NCI-H146 (cell line): ENCODE data around the gene ADAMTS6.
A peak's percentile ranks its signal among the peaks of the same experiment; 100 is the strongest.
"Not testable (repeated sequence)": the region's sequence is repeated elsewhere in the genome, so short reads cannot be mapped to it uniquely, and the experiment has no call there.

ENCODE experiments used
- DNase-seq: peaks from one replicate; lab custom pipeline; 2025; lab: John Stamatoyannopoulos, UW

Gene ADAMTS6

DNA sequence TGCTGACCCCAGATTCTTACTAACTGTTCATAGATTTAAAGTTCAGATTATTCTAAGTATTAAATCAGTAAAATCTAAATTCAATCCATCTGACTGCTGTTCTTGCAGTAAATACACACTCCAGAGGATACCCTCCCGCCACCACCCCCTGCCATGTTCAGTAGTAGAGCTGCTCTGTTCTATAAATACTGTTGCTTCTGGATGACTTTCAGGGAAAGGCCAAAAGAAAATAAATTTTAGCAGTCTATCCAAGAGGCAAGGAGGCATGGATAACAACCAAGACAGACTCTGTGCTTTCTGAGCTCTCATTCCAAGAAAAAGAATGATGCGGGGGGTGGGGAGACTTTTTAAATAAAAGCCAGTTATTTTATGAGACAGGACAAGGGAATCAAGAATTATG is 115.1 kb downstream of the ADAMTS6 start:
- DNase-seq = no peak

DNA sequence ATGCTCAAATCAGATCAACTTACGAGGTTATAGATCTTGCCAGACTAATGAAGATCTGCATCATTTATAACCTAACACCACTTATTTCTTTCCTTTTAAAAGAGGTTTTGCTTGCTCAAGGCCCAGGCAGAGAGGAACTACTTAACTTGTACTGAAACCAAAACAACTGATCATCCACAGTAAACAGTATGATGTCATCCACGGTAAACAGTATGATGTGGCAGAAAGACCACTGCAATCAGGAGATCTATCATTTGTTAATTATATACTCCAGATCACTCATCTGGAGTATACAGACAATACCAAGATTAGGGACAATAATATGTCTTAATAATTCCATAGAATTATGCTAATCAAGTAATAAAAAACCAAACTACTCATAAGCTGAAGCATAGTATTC is 116.8 kb downstream of the ADAMTS6 start:
- DNase-seq = peak; percentile 3

- DNase-seq = no peak
Observed at GRCh38 chr5:65363499-65363898, 118.2 kb downstream of the ADAMTS6 start.

DNA sequence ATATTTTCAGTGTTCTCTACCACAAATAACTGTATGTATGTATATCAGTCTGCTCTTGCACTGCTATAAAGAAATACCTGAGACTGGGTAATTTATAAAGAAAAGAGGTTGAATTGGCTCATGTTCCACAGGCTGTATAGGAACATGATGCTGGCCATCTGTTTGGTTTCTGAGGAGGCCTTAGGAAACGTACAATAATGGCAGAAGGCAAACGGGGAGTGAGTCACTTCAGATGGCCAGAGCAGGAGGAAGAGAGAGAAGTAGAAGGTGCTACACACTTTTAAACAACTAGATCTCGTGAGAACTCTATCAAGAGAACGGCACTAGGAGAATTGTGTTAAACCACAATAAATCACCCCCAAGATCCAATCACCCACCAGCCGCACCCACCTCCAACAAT is 121.7 kb downstream of the ADAMTS6 start:
- DNase-seq = no peak

- no peak for DNase-seq
Observed at GRCh38 chr5:65359569-65359968, 122.2 kb downstream of the ADAMTS6 start.

- no peak for DNase-seq
Observed at GRCh38 chr5:65356274-65356673, 125.4 kb downstream of the ADAMTS6 start.

GRCh38 chr5:65355301-65355700 is 126.4 kb downstream of the ADAMTS6 start:
- no peak for DNase-seq

DNA sequence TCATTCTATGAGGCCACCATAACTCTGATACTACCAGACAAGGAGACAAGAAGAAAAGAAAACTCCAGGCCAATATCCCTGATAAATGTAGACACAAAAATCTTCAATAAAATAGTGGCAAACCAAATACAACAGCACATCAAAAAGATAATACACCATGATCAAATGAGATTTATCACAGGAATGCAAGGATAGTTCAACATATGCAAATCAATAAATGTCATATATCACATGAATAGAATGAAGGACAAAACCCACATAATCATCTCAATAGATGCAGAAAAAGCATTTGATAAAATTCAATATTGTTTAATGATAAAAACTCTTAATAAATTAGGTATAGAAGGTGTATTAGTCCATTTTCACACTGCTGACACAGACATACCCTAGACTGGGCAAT is 139.9 kb downstream of the ADAMTS6 start:
- DNase-seq = no peak

- DNase-seq = no peak
Observed at GRCh38 chr5:65338606-65339151, 143.0 kb downstream of the ADAMTS6 start.

GRCh38 chr5:65334077-65334476 is 147.6 kb downstream of the ADAMTS6 start:
- peak; percentile 69 for DNase-seq

DNA sequence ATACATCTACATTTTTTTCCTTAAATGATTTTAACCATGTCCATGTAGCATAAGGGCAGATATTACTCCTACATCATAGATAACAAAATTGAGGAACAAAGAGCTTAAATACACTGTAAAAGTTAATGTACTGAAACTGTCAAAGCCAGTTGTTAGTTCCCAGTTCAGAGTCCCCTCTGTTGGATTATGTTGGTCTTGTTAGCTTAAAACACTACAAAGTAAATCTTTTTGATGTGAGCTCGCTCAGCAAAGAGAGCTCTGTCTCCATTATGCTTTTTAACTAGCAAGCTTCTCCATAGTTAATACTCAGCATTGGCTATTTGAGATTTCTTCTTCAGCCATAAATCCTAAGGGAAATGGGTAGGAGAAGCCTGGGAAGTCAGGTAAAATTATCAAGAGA is 149.1 kb downstream of the ADAMTS6 start:
- DNase-seq = no peak

- DNase-seq = no peak
Observed at GRCh38 chr5:65329266-65329665, 152.5 kb downstream of the ADAMTS6 start.

GRCh38 chr5:65327582-65327981 is 154.1 kb downstream of the ADAMTS6 start:
- DNase-seq = no peak

- no peak for DNase-seq
Observed at GRCh38 chr5:65326922-65327321, 154.8 kb downstream of the ADAMTS6 start.

GRCh38 chr5:65324226-65324625 is 157.5 kb downstream of the ADAMTS6 start:
- no peak for DNase-seq

GRCh38 chr5:65320704-65321103 is 161.0 kb downstream of the ADAMTS6 start:
- DNase-seq = not testable (repeated sequence)

GRCh38 chr5:65320250-65320649 is 161.5 kb downstream of the ADAMTS6 start:
- no peak for DNase-seq

DNA sequence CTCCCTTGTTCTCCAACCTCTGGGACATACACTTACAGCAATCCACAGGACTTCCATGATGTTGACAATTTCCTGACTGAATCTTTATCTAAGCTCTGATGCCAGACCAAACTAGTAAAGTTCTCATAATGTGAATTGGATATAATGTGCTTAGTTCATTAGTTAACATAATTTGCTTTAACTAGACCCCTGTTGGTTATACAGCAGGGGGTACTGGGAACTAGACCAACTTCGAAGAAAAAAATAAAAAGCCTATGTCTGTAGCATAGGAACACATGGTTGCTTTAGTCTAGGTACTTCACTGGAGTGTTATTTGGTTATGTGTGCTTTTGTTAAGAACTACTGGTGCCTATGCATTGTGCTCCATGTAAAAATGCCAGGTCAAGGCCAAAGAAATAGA is 173.8 kb downstream of the ADAMTS6 start:
- no peak for DNase-seq

DNA sequence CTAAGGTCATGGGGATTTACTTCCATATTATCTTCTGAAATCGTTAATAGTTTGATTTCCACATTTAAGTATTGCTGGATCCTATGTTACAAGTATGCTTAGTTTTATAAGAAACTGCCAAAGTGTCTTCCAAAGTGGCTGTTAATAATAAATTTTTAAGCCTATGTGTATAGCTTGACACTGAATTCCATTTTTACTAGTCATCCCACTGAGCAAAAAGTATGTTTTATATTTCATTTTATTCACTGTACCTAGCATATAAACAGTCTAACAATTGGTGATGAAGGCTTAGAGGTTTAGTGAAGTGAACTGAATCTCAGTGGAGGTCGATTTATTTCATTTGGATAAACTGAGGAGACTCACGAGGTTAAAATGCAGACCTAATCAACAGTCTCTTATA is 174.6 kb downstream of the ADAMTS6 start:
- DNase-seq = no peak

GRCh38 chr5:65305913-65306312 is 175.8 kb downstream of the ADAMTS6 start:
- DNase-seq = no peak

- DNase-seq = no peak
Observed at GRCh38 chr5:65299861-65300260, 181.9 kb downstream of the ADAMTS6 start.

- no peak for DNase-seq
Observed at GRCh38 chr5:65296067-65296466, 185.7 kb downstream of the ADAMTS6 start.

GRCh38 chr5:65292196-65292595 is 189.5 kb downstream of the ADAMTS6 start:
- no peak for DNase-seq

GRCh38 chr5:65290677-65291076 is 191.0 kb downstream of the ADAMTS6 start:
- no peak for DNase-seq

- DNase-seq = no peak
Observed at GRCh38 chr5:65288657-65289056, 193.1 kb downstream of the ADAMTS6 start.
